AG04450 (cell line): Measurements from ENCODE around the gene GRB2. TPM values are rescaled to one million over a fixed set of nuclear protein-coding genes. Genes with fewer than 3 reads are reported as not detected.

Source experiments
- CTCF ChIA-PET: fragments of 300-600, 350-600 bp; formaldehyde crosslinking; extraction: SDS; loops from one replicate; lab custom pipeline; 2022; ENCODE audit warnings: antibody characterized with exemption, inconsistent platforms; lab: Charles Lee
- POLR2A ChIA-PET: fragments of 350-600 bp; formaldehyde crosslinking; extraction: SDS; loops from one replicate; lab custom pipeline; 2021; ENCODE audit warnings: antibody characterized with exemption, inconsistent platforms; lab: Yijun Ruan, JAX
- DNase-seq: peaks from one replicate; pipeline ENCODE4 v3.0.0-alpha.2; 2011; ENCODE audit warnings: low read depth, low spot score
- H3K27ac ChIP-seq: one replicate; pipeline ENCODE4 v1.5.1; 2012; ENCODE audit warnings: low read depth, low read length, control low read depth
- H3K27me3 ChIP-seq: one replicate; pipeline ENCODE4 v1.6.0; 2012; ENCODE audit warnings: low read length; ENCODE audit not compliant: control insufficient read depth, insufficient read depth
- H3K4me3 ChIP-seq: 2 replicates; pipeline ENCODE4 v1.5.1; 2011; ENCODE audit warnings: mild to moderate bottlenecking, low read depth, low read length, control low read depth
- H3K9me3 ChIP-seq: 2 replicates; pipeline ENCODE4 v1.5.1; 2012; ENCODE audit warnings: low read length; ENCODE audit not compliant: control insufficient read depth, insufficient read depth
- polyA plus RNA-seq: library from polyadenylated mRNA; depleted of rRNA; stranded (reverse); fragments of >200 nt; gene quantifications from 2 replicates; pipeline ENCODE4 v1.2.3, GENCODE V29; 2011
- TF ChIP-seq, protein P1 (sequence below): IDR thresholded peaks from 2 replicates; pipeline ENCODE4 v1.5.1; 2011; ENCODE audit warnings: low read depth, low read length, control low read depth, inconsistent platforms

The GRB2 gene
- polyA plus RNA-seq, 1 experiment, result 63.8 TPM

DNA sequence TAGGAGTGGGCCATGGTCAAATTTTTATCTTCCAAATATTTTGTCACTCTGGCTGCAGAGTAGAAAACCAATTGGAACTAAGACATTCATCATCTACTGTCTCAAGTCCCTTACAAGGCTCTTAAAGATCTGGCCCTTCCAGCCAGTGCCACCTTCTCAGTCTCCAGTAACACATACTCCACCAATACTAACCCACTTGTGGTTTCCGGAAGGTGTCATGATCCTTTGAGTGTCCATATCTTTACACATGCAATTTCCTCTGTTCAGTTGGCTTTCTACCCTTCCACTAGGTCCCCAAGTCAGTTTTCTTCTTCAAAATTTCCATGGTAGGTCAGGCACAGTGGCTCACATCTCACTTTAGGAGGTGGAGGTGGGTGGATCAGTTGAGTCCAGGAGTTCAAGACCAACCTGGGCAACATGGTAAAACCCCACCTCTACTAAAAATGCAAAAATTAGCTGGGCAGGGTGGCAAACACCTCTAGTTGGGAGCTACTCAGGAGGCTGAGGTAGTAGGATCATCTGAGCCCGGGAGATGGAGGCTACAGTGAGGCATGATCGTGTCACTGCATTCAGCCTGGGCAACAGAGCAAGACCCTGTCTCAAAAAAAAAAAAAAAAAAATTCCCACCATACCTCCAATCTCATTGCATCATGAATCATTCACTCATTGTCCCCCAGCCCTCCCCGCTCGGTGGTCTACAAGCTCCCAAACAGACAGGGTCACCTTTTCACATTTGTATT lies 6.0 kb upstream of the GRB2 start:
- POLR2A ChIA-PET, result interaction anchor here (0.7 kb wide), 1 partner anchor 101 kb away, joined by 4 read pairs; no protein-coding TSS in a partner anchor
- no peak overlapping the region for H3K4me3 ChIP-seq
- no peak for DNase-seq

GRCh38 chr17:75410141-75410540 lies 4.7 kb upstream of the GRB2 start:
- TF ChIP-seq, protein P1, sequence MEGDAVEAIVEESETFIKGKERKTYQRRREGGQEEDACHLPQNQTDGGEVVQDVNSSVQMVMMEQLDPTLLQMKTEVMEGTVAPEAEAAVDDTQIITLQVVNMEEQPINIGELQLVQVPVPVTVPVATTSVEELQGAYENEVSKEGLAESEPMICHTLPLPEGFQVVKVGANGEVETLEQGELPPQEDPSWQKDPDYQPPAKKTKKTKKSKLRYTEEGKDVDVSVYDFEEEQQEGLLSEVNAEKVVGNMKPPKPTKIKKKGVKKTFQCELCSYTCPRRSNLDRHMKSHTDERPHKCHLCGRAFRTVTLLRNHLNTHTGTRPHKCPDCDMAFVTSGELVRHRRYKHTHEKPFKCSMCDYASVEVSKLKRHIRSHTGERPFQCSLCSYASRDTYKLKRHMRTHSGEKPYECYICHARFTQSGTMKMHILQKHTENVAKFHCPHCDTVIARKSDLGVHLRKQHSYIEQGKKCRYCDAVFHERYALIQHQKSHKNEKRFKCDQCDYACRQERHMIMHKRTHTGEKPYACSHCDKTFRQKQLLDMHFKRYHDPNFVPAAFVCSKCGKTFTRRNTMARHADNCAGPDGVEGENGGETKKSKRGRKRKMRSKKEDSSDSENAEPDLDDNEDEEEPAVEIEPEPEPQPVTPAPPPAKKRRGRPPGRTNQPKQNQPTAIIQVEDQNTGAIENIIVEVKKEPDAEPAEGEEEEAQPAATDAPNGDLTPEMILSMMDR, result no peak
- Histone ChIP-seq H3K27ac (no peak overlapping the region), H3K9me3 (peaks cover 1% of the 10 kb centered on the region; the same call in 1 of the 2 replicates), H3K4me3 (no peak overlapping the region), H3K27me3 (peaks cover 9% of the 10 kb centered on the region)
- ChIA-PET CTCF (interaction anchor here (0.5 to 1.6 kb wide), 4 partner anchors 87 to 147 kb away, joined by 3 to 6 read pairs (median 4); partner anchors contain the start of gene MIF4GD), POLR2A (no interaction called here)
- no peak for DNase-seq

More for the DNA sequence above, 6.0 kb upstream of the GRB2 start:
- CTCF ChIA-PET, result interaction anchor here (0.6 to 4.8 kb wide), 11 partner anchors 14 to 336 kb away, joined by 3 to 64 read pairs (median 6); partner anchors contain the start of genes MIF4GD and TMEM94
- Histone ChIP-seq H3K27ac (no peak overlapping the region), H3K9me3 (no peaks in the 10 kb centered on the region), H3K27me3 (peaks cover 13% of the 10 kb centered on the region)
- TF ChIP-seq, protein P1, result no peak

DNA sequence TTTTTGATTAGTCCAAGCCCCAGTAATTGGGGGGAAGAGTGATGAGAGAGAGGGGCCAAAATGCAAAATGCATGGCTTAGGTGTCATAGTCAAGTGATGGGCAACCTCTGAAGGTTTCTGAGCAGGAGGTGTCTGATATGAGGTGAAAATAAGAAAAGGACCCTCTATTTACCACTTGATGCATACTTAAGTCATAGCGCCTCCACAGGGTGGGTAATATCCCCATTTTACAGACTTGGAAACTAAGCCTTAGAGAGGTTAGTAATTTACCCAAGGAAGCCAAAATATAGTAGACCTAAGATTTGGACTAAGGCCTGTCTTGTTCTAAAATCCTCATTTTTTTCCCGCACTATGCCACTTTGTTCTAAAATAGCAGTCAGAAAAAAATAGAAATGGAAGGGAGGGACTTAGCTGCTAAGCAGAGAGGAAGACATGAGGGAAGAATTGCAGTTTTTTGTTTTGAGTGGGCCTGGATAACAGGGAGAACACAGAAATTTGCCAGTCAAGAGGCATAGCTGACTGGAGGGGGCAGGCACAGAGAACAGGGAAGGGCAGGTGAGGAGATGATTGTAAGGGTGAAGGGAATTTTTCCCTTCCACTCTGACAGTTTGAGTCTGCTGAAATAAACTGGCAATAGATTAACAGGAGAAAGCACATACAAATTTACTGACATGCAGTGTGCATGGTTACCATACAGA lies 2.3 kb upstream of the GRB2 start:
- peaks cover 4% of the 10 kb centered on the region; the same call in 1 of the 2 replicates for H3K9me3 ChIP-seq
- H3K4me3 ChIP-seq, result no peak overlapping the region
- ChIA-PET POLR2A (interaction anchor here (0.6 kb wide), 1 partner anchor 33 kb away, joined by 3 read pairs; no protein-coding TSS in a partner anchor), CTCF (interaction anchor here (1.2 to 2.2 kb wide), 2 partner anchors 137 to 146 kb away, joined by 3 to 8 read pairs; partner anchors contain the start of gene MIF4GD)
- DNase-seq, result no peak
- no peak overlapping the region for H3K27ac ChIP-seq
- TF ChIP-seq, protein P1, result no peak
- peaks cover 5% of the 10 kb centered on the region for H3K27me3 ChIP-seq

DNA sequence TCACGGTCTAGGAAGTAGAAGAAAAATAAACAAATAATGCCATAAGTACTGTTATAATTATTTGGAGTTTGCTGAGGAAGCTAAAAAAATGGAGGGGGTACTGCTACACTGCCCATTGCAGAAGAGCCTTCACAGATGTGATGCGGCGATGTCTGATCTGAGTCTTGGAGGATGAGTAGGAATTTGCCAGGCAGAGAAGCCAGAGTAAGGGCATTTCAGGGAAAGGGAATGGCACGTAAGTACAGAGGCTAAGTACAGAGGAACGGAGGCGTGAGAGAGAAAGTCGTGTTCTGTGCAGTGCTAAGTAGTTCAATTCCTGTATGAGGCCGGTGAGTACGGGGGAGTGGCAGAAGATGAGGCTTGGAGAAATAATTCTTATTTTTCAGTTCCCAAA lies 741 bp upstream of the GRB2 start:
- CTCF ChIA-PET, result interaction anchor here (0.6 to 1.7 kb wide), 9 partner anchors 9 to 147 kb away, joined by 3 to 8 read pairs (median 3); partner anchors contain the start of genes MIF4GD, SLC25A19 and TSEN54

More for the DNA sequence above, 741 bp upstream of the GRB2 start:
- TF ChIP-seq, protein P1, result no peak
- DNase-seq, result no peak
- Histone ChIP-seq H3K9me3 (peaks cover 4% of the 10 kb centered on the region; the same call in 1 of the 2 replicates), H3K4me3 (peak overlapping the region; percentile 66), H3K27ac (no peak overlapping the region), H3K27me3 (peaks cover 5% of the 10 kb centered on the region)
- POLR2A ChIA-PET, result interaction anchor here (0.7 to 2.0 kb wide), 10 partner anchors 13 to 172 kb away, joined by 3 to 13 read pairs (median 6); partner anchors contain the start of genes GGA3, MIF4GD, MRPS7 and SLC25A19
